Endothelial cell of umbilical vein (primary cell): ENCODE measurements around the gene UBASH3A. TPM values are rescaled to one million over a fixed set of nuclear protein-coding genes. Genes with fewer than 3 reads are reported as not detected.

ENCODE experiments used
- BruUV-seq: library from RNA; stranded (reverse); fragments of 400-500 nt; replicated peaks from 2 replicates; lab custom pipeline; 2021; lab: Mats Ljungman, UMichigan
- CTCF ChIA-PET: fragments of 300-600, 350-600 bp; sonication (Branson Sonifier 250); formaldehyde crosslinking; loops from one replicate; lab custom pipeline; 2021; ENCODE audit warnings: antibody characterized with exemption, inconsistent platforms; lab: Charles Lee
- POLR2A ChIA-PET: fragments of 300-600, 350-600 bp; sonication (Branson Sonifier 250); formaldehyde crosslinking; loops from one replicate; lab custom pipeline; 2021; ENCODE audit warnings: antibody characterized with exemption, inconsistent platforms; lab: Charles Lee
- DNase-seq: peaks from one replicate; pipeline ENCODE4 v3.0.0-alpha.2; 2011; ENCODE audit warnings: low read depth, low spot score
- FAIRE-seq: peaks from 2 replicates; lab custom pipeline; 2011; peaks lifted over from hg19 to GRCh38; lab: Jason Lieb, UNC
- H2AFZ ChIP-seq: 2 replicates; pipeline ENCODE4 v1.6.0; 2012; ENCODE audit warnings: low read depth, low read length, control low read depth, inconsistent platforms
- H3K27ac ChIP-seq: 2 replicates; pipeline ENCODE4 v1.5.1; 2011; ENCODE audit warnings: low read depth, mild to moderate bottlenecking, control low read depth, low read length, moderate library complexity; ENCODE audit not compliant: insufficient read depth
- H3K27me3 ChIP-seq, 2 experiments: 2 replicates each; pipeline versions ENCODE4 v1.6.0 to v1.6.1; 2011; ENCODE audit warnings: low read length in 2 of 2, mixed read lengths in 1 of 2; ENCODE audit not compliant: control insufficient read depth in 2 of 2, insufficient read depth in 2 of 2
- H3K36me3 ChIP-seq, 2 experiments: 2 replicates in 1 of 2; 3 replicates in 1 of 2; pipeline ENCODE4 v1.5.1; 2011; ENCODE audit warnings: low read length in 2 of 2, mild to moderate bottlenecking in 1 of 2, moderate library complexity in 1 of 2; ENCODE audit not compliant: control insufficient read depth in 2 of 2, insufficient read depth in 2 of 2; ENCODE audit errors: extremely low read depth in 1 of 2
- H3K4me1 ChIP-seq: 3 replicates; pipeline ENCODE4 v1.5.1; 2011; ENCODE audit warnings: mild to moderate bottlenecking, low read length; ENCODE audit not compliant: control insufficient read depth, insufficient read depth; ENCODE audit errors: extremely low read depth
- H3K4me2 ChIP-seq: 2 replicates; pipeline ENCODE4 v1.6.1; 2011; ENCODE audit warnings: low read length, control low read depth, mixed read lengths; ENCODE audit not compliant: insufficient read depth
- H3K4me3 ChIP-seq, 3 experiments: fragments of 200-600 bp in 1 of 3; sonication (generic), shearing (Covaris generic) in 1 of 3; replicated peaks in 1 of 3; 2 replicates each; pipeline ENCODE4 v1.5.1; 2011 to 2016; ENCODE audit warnings: control low read depth in 3 of 3, low read length in 3 of 3, mild to moderate bottlenecking in 2 of 3, inconsistent platforms in 1 of 3, low read depth in 1 of 3, moderate library complexity in 1 of 3; ENCODE audit not compliant: insufficient read depth in 1 of 3
- H3K79me2 ChIP-seq: 2 replicates; pipeline ENCODE4 v1.6.0; 2012; ENCODE audit warnings: low read length, inconsistent platforms; ENCODE audit not compliant: control insufficient read depth, insufficient read depth
- H3K9ac ChIP-seq: replicated peaks from 2 replicates; pipeline ENCODE3; 2011; ENCODE audit warnings: low read length, control low read depth; ENCODE audit not compliant: insufficient read depth; ENCODE audit errors: extremely low read depth
- H3K9me1 ChIP-seq: replicated peaks from 3 replicates; pipeline ENCODE4 v1.6.0; 2011; ENCODE audit warnings: mild to moderate bottlenecking, low read length; ENCODE audit not compliant: control insufficient read depth, insufficient read depth; ENCODE audit errors: extremely low read depth
- H3K9me3 ChIP-seq: replicated peaks from 2 replicates; pipeline ENCODE4 v1.5.1; 2012; ENCODE audit warnings: low read length, inconsistent platforms; ENCODE audit not compliant: control insufficient read depth, insufficient read depth
- H4K20me1 ChIP-seq: replicated peaks from 2 replicates; pipeline ENCODE3; 2011; ENCODE audit warnings: mild to moderate bottlenecking, low read length; ENCODE audit not compliant: control insufficient read depth, insufficient read depth; ENCODE audit errors: extremely low read depth
- EZH2 ChIP-seq: IDR thresholded peaks from 2 replicates; pipeline ENCODE4 v1.6.1; 2012; ENCODE audit warnings: borderline replicate concordance, low read depth, mild to moderate bottlenecking, moderate library complexity, low read length, inconsistent platforms; ENCODE audit not compliant: severe bottlenecking
- FOS ChIP-seq: IDR thresholded peaks from 2 replicates; pipeline ENCODE4 v1.6.1; 2011; ENCODE audit warnings: mild to moderate bottlenecking, low read length, moderate library complexity, borderline replicate concordance; ENCODE audit not compliant: insufficient read depth
- GATA2 ChIP-seq: IDR thresholded peaks from 2 replicates; pipeline ENCODE4 v1.7.0; 2011; ENCODE audit warnings: low read depth, mild to moderate bottlenecking, moderate library complexity, mixed read lengths, low read length; ENCODE audit not compliant: insufficient read length, insufficient read depth
- JUN ChIP-seq: IDR thresholded peaks from 2 replicates; pipeline ENCODE4 v1.6.1; 2011; ENCODE audit warnings: borderline replicate concordance, low read depth; ENCODE audit not compliant: insufficient read length, insufficient read depth
- MYC ChIP-seq: IDR thresholded peaks from one replicate; pipeline ENCODE4 v1.6.1; 2011; ENCODE audit warnings: mild to moderate bottlenecking, low read depth, low read length
- POLR2A ChIP-seq: IDR thresholded peaks from 2 replicates; pipeline ENCODE4 v1.6.1; 2012; ENCODE audit warnings: low read depth, mild to moderate bottlenecking, control low read depth, low read length
- POLR2AphosphoS5 ChIP-seq: IDR thresholded peaks from 2 replicates; pipeline ENCODE4 v1.6.1; 2012; ENCODE audit warnings: low read depth, mild to moderate bottlenecking, control low read depth, low read length, moderate library complexity; ENCODE audit not compliant: insufficient read depth
- dilution Hi-C: fragments of 300-500 bp; cut with MboI; formaldehyde crosslinking; loops from one replicate; pipeline ENCODE4 v1.15.0; 2019; ENCODE audit warnings: low sequenced_read_pairs; ENCODE audit not compliant: extremely low pct_ligation_motif_present
- intact Hi-C: fragments of 100-400 bp; cut with micrococcal nuclease; formaldehyde crosslinking; loops from one replicate; pipeline ENCODE4 v1.10.0; 2022
- polyA plus RNA-seq, 4 experiments: library from polyadenylated mRNA; depleted of rRNA in 3 of 4; stranded (reverse) in 3 of 4; unstranded in 1 of 4; fragments of >200 nt; gene quantifications; 2 replicates each; pipeline versions ENCODE4 v1.2.1 to v1.2.3, GENCODE V29; 2011 to 2012; ENCODE audit warnings: missing spikeins in 1 of 4
- total RNA-seq: library from RNA; stranded (reverse); gene quantifications from 2 replicates; pipeline ENCODE4 v1.2.3, GENCODE V29; 2021
- TF ChIP-seq, protein P1 (sequence below): IDR thresholded peaks from 2 replicates; pipeline ENCODE4 v1.6.1; 2011; ENCODE audit not compliant: insufficient read depth, insufficient read length
- TF ChIP-seq, protein P2 (sequence below), 2 donors: IDR thresholded peaks; 1 replicate in 1 of 2; 2 replicates in 1 of 2; pipeline ENCODE4 v1.5.1; 2011; ENCODE audit warnings: low read length in 2 of 2, mild to moderate bottlenecking in 2 of 2, moderate library complexity in 2 of 2, control low read depth in 1 of 2, inconsistent platforms in 1 of 2, low read depth in 1 of 2; ENCODE audit not compliant: insufficient read depth in 1 of 2; ENCODE audit errors: extremely low read depth in 1 of 2

UBASH3A gene
- total and polyA plus RNA-seq, 2 donors (not counting 3 experiments of a cell fraction or from before 2014, with no cell fraction given): not detected

- intact Hi-C loops: no loop called here
- FAIRE-seq (no peak), DNase-seq (no peak)
- ChIA-PET CTCF (interaction anchor here (0.9 to 2.9 kb wide), 3 partner anchors 12 to 67 kb away, joined by 3 to 6 read pairs (median 3); no protein-coding TSS in a partner anchor), POLR2A (no interaction called here)
- Histone ChIP-seq H3K4me1 (no peaks in the 10 kb centered on the region), H3K27ac (no peak overlapping the region), H3K79me2 (no peaks in the 10 kb centered on the region), H3K36me3 (no peaks in the 10 kb centered on the region), H3K9ac (no peak overlapping the region), H2AFZ (no peak overlapping the region), H3K9me3 (no peaks in the 10 kb centered on the region), H3K4me2 (no peak overlapping the region), H3K27me3 (peaks cover 0 to 6% of the 10 kb centered on the region in 2 experiments), H3K4me3 (no peak overlapping the region), H3K9me1 (no peaks in the 10 kb centered on the region), H4K20me1 (no peaks in the 10 kb centered on the region)
- no TSS peak for BruUV-seq
- TF ChIP-seq JUN (no peak), FOS (no peak), EZH2 (no peak), MYC (no peak), POLR2A (no peak), POLR2AphosphoS5 (no peak), GATA2 (no peak)
- TF ChIP-seq, protein P1, sequence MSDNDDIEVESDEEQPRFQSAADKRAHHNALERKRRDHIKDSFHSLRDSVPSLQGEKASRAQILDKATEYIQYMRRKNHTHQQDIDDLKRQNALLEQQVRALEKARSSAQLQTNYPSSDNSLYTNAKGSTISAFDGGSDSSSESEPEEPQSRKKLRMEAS: no peak
- TF ChIP-seq, protein P2, sequence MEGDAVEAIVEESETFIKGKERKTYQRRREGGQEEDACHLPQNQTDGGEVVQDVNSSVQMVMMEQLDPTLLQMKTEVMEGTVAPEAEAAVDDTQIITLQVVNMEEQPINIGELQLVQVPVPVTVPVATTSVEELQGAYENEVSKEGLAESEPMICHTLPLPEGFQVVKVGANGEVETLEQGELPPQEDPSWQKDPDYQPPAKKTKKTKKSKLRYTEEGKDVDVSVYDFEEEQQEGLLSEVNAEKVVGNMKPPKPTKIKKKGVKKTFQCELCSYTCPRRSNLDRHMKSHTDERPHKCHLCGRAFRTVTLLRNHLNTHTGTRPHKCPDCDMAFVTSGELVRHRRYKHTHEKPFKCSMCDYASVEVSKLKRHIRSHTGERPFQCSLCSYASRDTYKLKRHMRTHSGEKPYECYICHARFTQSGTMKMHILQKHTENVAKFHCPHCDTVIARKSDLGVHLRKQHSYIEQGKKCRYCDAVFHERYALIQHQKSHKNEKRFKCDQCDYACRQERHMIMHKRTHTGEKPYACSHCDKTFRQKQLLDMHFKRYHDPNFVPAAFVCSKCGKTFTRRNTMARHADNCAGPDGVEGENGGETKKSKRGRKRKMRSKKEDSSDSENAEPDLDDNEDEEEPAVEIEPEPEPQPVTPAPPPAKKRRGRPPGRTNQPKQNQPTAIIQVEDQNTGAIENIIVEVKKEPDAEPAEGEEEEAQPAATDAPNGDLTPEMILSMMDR (IDR thresholded peaks at IDR 0.05; ENCODE audit: extremely low read depth in 1 of 2, insufficient read depth in 1 of 2, low read depth in 1 of 2, low read length in 2 of 2): no peak
- dilution Hi-C loops: no loop called here
Observed at GRCh38 chr21:42405064-42406013, 1.6 kb downstream of the UBASH3A start.
